Glomerular visceral epithelial cell (primary cell): ENCODE results near the gene RHOBTB3.
"Not testable (repeated sequence)": the region's sequence is repeated elsewhere in the genome, so short reads cannot be mapped to it uniquely, and the experiment has no call there.

Experiments
- DNase-seq: peaks from one replicate; pipeline ENCODE4 v3.0.0-alpha.2; 2016; ENCODE audit errors: extremely low spot score

RHOBTB3 gene

GRCh38 chr5:95713246-95713645 is 17.9 kb upstream of the RHOBTB3 start:
- not testable (repeated sequence) for DNase-seq

DNA sequence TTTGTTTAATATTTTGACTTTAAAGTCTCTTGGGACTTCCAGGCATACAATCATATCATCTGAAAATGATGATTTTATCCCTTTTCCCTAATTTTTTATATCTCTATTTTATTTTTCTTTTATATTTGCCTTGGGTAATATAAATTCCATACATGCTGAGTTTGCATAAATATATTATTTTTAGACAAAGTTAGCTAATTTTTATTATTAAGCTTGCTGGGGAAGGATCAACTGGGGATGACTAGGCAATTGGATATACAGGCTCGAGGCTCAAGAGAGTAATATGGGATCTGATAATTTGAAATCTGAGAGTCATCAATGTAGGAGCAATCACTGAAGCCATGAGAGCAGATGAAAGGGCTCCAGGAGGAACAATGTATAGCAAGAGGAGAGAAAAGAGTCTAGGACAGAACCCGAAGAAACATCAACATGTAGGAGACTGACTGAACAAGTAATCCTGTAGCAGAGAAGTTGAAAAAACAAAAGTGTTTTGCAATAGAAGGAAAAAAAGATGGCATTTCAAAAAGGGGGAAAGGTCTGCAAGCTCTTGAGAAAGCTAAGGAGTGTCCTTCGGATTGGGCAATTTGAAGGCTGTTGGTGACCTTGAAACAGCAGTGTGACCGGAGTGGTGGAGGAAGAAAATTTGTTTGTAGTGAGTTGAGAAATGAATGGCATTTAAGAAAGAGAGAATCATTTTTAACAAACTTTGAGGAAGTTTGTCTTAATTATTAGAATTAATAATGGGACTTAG is 17.0 kb upstream of the RHOBTB3 start:
- DNase-seq, result no peak

DNA sequence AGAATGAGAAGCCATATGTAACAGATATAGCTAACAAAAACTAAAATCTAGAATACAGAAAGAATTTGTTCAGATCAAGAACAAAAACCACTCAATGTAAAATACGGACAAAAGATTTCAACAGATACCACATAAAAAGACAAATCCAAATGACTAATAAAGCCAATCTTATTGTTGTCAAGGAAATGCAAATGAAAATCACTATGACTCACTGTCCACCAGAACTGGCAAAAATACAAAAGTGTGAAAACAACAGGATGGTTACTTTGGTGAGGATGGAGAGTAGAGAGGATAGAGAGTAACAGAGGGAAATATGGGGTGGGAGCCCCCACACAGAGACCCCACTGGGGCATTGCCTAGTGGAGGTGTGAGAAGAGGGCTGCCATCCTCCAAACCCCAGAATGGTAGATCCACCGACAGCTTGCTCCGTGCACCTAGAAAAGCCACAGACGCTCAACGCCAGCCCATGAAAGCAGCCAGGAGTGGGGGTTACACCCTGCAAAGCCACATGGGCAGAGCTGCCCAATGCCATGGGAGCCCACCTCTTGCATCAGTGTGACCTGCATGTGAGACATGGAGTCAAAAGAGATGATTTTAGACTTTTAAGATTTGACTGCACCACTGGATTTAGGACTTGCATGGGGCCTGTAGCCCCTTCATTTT is 15.2 kb upstream of the RHOBTB3 start:
- DNase-seq, result peak; percentile 64

- no peak for DNase-seq
These were observed 13.7 kb upstream of the RHOBTB3 start for GRCh38 chr5:95717439-95717838.

GRCh38 chr5:95718203-95718602 is 12.9 kb upstream of the RHOBTB3 start:
- peak; percentile 42 for DNase-seq

GRCh38 chr5:95718738-95719137 is 12.4 kb upstream of the RHOBTB3 start:
- DNase-seq, result no peak

DNA sequence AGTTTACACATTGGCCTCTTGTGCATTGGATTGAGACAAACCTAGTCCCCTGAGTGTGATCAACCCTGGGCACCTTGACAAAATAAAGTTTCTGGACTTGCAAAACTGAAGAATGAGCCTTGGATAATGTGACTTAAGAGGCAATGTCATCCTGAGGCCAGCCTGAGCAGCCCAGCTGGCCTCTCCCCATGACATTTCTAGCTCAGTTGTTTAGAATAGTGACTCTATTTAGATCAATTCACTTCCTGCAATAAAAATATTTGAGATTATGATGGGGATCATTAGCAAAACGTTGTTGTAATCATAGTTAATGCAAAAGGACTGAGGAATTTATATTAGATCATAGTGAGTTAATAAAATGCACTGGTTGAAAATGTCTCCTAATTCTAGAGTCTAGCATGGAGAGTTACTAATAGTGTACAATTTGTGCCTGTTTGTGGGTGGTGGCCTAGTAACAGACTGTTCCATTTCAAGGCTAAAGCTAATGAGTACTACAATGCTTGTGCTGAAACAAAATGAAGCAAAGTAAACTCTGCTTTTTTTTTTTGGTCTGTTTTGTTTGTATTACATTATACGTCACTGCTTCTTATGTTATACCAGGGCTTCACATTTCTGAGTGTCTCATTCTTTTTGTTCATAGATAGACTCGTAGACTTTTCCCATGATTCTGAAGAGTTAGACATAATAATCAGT is 10.9 kb upstream of the RHOBTB3 start:
- no peak for DNase-seq

DNA sequence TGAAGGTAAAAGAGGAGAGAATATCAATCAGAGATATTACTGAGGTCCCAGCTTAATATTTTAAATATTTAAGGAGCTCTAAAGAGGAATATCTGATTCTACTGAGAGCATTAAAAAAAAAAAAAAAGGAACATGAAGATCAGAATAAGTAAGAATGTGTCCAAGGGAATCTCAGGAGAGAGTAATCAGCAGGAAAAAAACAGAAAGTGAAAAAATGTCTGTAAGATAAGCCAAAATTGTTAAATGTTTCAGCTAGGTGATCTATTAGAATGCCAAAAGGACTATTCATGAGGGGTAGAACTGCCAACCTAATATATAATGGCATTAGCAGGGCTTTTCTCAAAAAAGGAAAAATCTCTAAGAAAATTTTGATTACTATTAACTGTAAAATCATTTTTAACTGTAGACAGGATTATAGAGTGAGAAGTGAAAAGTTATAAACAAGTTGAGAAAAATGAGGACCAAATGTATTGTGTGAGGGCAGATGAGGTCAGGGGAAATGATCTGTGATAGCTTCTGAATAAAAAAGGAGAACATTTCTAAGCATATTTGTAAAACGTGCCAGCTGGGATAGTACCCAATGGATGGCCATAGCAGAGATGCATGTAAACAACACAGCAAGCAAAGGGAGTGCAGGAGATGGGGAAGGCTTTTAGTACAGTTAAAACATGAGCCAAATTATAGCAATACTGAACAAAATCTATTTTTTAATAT is 9.4 kb upstream of the RHOBTB3 start:
- DNase-seq, result no peak

GRCh38 chr5:95723632-95724369 is 7.3 kb upstream of the RHOBTB3 start:
- no peak for DNase-seq

- no peak for DNase-seq
These were observed 5.9 kb upstream of the RHOBTB3 start for GRCh38 chr5:95725071-95725820.

DNA sequence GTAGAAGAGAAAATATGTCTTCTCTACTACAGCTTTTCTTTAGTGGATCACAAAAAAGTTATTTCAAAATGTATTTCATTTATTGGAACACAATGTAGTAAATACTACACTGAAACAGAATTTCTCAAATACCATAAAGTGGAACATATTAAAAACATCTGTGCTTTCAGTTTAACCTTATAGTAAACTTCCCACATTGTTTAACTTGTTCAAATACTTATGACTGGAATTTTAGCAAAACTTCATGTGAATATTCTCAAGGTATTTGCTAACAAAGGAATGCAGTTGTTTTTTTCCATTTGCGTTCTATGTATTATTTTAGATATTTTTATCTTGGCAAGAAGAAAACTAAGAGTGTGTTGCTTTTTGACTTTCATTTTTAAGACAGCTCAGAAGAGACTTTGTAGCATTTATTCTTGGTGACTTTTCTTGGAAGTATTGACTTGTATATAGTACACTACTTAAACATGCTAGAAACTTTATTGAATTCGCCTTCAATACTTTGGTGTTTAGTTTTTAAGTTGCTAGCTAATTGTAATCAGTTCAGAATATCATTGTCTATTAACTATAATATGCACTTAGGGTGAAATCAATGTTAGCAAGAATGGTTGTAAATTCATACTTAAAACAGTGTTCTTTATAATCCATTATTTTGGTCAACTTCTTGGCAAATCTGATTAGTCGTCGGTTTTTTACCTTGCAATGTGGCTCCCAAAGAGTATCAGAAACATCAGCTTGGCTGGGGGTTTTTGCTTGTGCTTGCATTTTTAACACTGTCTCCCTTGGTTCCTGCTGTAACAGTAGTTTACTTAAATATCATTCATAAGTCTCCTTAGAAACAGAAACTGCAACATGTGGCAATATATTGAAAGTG is 5.0 kb upstream of the RHOBTB3 start:
- no peak for DNase-seq

GRCh38 chr5:95726811-95727763 is 4.0 kb upstream of the RHOBTB3 start:
- no peak for DNase-seq

GRCh38 chr5:95727764-95728191 is 3.4 kb upstream of the RHOBTB3 start:
- DNase-seq, result no peak

GRCh38 chr5:95728494-95729114 is 2.5 kb upstream of the RHOBTB3 start:
- no peak for DNase-seq

DNA sequence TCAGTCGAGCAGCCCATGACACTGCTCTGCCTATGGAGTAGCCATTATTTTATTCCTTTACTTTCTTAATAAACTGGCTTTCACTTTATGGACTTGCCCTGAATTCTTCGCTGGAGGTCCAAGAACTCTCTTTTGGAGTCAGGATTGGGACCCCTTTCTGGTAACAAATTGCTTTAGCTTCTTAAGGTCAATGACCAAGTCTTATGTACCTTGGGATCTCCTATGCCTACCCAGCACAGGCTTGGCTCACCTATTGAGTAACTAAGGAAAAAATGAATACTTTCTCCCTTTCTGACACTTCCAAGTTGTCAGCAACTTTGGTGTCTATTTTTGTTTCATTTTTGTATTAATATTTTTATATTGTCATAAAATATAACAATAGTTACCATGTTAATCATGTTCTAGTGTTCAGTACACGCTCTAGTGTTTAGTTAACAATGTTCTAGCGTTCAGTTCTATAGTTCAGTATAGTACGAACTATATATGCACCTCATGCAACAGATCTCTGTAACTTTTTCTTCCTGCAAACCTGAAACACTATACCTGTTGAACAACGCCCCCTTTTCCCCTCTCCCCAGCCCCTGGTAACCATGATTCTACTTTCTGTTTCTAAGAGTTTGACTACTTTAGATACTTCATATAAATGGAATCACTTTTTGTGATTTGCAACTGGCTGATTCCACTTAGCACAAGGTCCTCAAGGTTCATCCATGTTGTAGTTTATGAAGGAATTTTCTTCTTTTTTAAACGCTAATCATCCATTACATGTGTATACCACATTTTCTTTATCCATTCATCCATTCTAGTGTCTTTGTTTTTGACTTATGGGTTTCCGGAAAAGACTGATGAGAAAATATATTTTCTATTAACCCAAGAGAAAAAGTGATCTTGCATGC is 1.8 kb upstream of the RHOBTB3 start:
- no peak for DNase-seq

DNA sequence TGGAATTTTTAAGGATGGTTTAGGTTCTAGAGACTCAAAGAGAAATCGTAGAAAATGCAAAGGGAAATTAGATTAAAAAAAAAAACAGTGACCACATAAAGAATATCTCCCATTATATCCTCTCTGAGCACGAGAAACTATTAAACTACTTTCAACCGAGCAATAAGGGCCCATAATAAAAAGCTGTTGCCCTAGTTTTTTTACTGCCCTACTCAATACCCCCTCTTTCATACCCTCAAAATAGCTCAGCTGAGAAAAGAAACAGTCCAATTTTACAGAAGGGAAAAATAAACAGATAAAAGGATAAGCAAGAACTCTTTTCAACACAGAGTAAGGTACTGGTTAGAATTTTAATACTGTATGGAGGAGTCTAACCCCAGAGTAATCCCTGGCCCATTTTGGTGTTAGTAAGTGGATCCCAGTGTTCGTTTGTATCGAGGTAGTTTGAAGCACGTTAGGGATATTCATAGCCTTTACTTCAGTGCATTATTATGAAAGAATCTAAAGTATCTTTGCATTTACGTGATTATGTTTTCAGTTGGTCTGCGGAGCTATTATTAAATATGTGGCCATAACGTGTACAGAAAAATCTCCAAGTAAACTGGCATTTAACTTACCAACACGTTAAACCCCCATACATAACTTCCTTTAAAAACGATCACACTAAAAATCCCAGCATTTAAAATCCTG is 980 bp upstream of the RHOBTB3 start:
- no peak for DNase-seq
